PFSK-1 (cell line): Measurements from ENCODE around the gene PHF14.

Experiments used
- FOXP2 ChIP-seq: optimal IDR thresholded peaks from 2 replicates; pipeline ENCODE3; 2011; ENCODE audit warnings: borderline replicate concordance, control low read depth, inconsistent platforms; ENCODE audit not compliant: insufficient read depth; ENCODE audit errors: extremely low read length, extremely low read depth
- POLR2AphosphoS5 ChIP-seq: IDR thresholded peaks from 2 replicates; pipeline ENCODE4 v1.6.1; 2012; ENCODE audit warnings: low read depth, mild to moderate bottlenecking, control low read depth, low read length, moderate library complexity
- SIN3A ChIP-seq: IDR thresholded peaks from 2 replicates; pipeline ENCODE4 v1.6.1; 2012; ENCODE audit warnings: mild to moderate bottlenecking, low read length, moderate library complexity, borderline replicate concordance; ENCODE audit not compliant: insufficient read depth
- TAF1 ChIP-seq: IDR thresholded peaks from 2 replicates; pipeline ENCODE4 v1.6.1; 2012; ENCODE audit warnings: low read length, control low read depth, borderline replicate concordance; ENCODE audit not compliant: insufficient read depth
- TF ChIP-seq, protein P1 (sequence below), 2 experiments: IDR thresholded peaks; 2 replicates each; pipeline versions ENCODE4 v1.6.1 to v1.8.0; 2011 to 2012; ENCODE audit warnings: low read depth in 2 of 2, low read length in 2 of 2, control low read depth in 1 of 2, inconsistent platforms in 1 of 2, mild to moderate bottlenecking in 1 of 2, moderate library complexity in 1 of 2; ENCODE audit not compliant: insufficient read depth in 1 of 2

The PHF14 gene

DNA sequence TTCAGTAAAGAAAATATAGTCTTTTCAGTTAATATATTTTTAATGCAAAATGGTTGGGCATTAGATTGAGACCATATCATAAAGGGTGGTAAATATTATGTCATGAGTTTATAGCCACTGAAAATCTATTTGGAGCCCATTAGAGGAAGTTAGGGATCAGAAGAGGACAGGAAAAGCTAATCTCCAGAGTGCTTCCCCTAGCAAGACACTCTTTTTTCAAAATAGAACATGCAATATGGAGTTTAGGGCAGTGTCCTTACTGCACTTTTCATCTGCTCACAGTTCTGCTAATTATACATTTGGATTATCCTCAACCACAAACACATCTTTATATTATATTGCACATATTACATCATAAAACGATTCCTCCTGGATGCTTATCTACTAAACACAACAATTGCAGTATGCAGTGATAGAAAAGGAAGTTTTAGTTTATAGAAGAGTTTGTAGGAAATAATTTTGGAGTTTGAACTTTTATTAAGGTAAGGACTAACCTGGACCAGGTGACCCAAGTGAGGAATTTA is 159.8 kb downstream of the PHF14 start:
- TF ChIP-seq POLR2AphosphoS5 (no peak), TAF1 (no peak)

DNA sequence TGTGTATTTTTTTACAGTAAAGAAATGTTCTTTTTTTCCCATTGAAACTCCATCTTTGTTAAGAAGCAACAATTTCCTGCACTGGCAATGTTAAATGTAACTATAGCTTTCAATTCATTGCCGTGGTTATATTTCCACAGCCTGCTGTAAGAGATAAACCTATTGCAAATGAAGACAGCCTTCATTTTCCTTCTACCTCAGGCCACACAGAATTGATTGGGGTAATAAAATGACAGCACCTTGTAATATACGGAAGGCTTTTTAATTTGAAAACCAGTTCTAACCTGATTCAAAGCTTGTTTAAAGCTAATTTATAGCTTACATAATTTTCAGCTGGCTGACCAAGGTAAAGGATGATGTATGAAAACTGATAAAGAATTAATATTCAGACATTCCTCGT is 161.9 kb downstream of the PHF14 start:
- TF ChIP-seq TAF1 (no peak), POLR2AphosphoS5 (no peak), FOXP2 (no peak), SIN3A (no peak)
- TF ChIP-seq, protein P1, sequence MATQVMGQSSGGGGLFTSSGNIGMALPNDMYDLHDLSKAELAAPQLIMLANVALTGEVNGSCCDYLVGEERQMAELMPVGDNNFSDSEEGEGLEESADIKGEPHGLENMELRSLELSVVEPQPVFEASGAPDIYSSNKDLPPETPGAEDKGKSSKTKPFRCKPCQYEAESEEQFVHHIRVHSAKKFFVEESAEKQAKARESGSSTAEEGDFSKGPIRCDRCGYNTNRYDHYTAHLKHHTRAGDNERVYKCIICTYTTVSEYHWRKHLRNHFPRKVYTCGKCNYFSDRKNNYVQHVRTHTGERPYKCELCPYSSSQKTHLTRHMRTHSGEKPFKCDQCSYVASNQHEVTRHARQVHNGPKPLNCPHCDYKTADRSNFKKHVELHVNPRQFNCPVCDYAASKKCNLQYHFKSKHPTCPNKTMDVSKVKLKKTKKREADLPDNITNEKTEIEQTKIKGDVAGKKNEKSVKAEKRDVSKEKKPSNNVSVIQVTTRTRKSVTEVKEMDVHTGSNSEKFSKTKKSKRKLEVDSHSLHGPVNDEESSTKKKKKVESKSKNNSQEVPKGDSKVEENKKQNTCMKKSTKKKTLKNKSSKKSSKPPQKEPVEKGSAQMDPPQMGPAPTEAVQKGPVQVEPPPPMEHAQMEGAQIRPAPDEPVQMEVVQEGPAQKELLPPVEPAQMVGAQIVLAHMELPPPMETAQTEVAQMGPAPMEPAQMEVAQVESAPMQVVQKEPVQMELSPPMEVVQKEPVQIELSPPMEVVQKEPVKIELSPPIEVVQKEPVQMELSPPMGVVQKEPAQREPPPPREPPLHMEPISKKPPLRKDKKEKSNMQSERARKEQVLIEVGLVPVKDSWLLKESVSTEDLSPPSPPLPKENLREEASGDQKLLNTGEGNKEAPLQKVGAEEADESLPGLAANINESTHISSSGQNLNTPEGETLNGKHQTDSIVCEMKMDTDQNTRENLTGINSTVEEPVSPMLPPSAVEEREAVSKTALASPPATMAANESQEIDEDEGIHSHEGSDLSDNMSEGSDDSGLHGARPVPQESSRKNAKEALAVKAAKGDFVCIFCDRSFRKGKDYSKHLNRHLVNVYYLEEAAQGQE (IDR thresholded peaks at IDR 0.05; ENCODE audit: insufficient read depth in 1 of 2, low read depth in 2 of 2, low read length in 2 of 2) = no peak

DNA sequence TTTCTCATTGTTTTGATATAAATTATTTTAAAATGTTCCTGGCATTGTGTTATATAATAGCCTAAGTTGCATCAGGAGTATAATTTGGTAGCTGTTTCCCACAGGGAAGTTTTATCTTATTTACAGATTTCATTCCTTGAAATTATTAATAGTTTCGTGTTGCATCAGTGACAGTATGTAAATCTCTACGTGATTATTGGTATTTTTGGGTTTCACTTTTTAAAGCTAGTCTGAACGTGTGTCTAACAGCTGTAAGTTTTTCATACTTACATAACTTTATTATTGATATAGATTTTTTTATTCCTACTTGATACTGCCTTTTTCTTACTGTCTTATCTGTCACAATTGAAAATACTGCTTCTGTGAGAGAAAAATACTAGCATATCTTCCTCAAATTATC is 167.9 kb downstream of the PHF14 start:
- TF ChIP-seq POLR2AphosphoS5 (no peak), SIN3A (no peak), FOXP2 (no peak), TAF1 (no peak)
- TF ChIP-seq, protein P1 (IDR thresholded peaks at IDR 0.05; ENCODE audit: insufficient read depth in 1 of 2, low read depth in 2 of 2, low read length in 2 of 2) = no peak

DNA sequence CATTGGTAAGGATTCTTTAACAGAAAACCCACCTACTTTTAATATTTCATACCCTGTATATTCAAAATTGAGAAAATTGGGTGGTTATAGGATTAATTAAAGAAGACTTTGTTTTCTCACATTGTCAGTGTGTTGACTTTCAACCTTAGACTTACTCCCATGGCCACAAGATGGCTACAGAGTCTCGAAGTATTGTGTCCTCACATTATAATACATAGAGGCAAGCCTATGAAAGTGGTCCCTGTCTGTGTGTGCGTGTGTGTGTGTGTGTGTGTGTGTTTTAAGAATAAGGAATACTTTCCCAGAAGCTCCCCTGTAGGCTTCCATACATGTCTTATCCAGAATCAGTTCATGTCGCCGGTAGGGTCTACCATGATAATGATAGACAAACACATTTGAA is 180.0 kb downstream of the PHF14 start:
- TF ChIP-seq SIN3A = no peak
- TF ChIP-seq POLR2AphosphoS5 = no peak
- TF ChIP-seq, protein P1 (IDR thresholded peaks at IDR 0.05; ENCODE audit: insufficient read depth in 1 of 2, low read depth in 2 of 2, low read length in 2 of 2) = no peak
- no peak for TF ChIP-seq TAF1
- no peak for TF ChIP-seq FOXP2

DNA sequence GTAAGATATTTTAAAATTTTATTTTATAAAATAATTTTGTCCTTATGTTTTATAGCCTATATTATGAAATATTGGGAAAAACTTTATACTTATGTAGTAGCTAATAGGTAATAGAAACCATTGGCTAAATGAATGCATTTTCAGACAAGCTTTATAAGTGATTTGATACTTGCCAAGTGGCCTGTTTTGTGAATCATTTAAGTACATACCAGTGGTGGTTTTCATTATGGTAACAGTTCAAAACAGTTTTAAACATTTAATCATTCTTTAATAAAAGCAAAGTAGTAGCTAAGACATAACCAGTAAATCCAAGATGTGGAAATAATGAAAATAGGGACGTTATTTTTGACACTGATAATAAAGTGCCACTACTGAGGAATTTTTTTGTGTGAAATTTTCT is 182.2 kb downstream of the PHF14 start:
- TF ChIP-seq SIN3A = no peak
- no peak for TF ChIP-seq FOXP2
- TF ChIP-seq POLR2AphosphoS5 = no peak
- TF ChIP-seq, protein P1 (IDR thresholded peaks at IDR 0.05; ENCODE audit: insufficient read depth in 1 of 2, low read depth in 2 of 2, low read length in 2 of 2) = no peak
- no peak for TF ChIP-seq TAF1
